Mesothelial cell of epicardium (in vitro differentiated cells): ENCODE results near the gene CCP110. TPM values are rescaled to one million over a fixed set of nuclear protein-coding genes. Genes with fewer than 3 reads are reported as not detected.
"Not testable (repeated sequence)": the region's sequence is repeated elsewhere in the genome, so short reads cannot be mapped to it uniquely, and the experiment has no call there.

Source experiments
- DNase-seq, 2 experiments: peaks; one replicate each; pipeline ENCODE4 v3.0.0; 2021; ENCODE audit warnings: low spot score in 2 of 2; ENCODE audit not compliant: unreplicated experiment in 2 of 2
- H3K27ac Mint-ChIP-seq: 2 replicates; pipeline ENCODE4 v1.8.0; 2021; ENCODE audit warnings: mixed read lengths
- H3K27me3 Mint-ChIP-seq: 2 replicates; pipeline ENCODE4 v1.8.0; 2021; ENCODE audit warnings: low read depth, mixed read lengths
- H3K36me3 Mint-ChIP-seq: 2 replicates; pipeline ENCODE4 v1.8.0; 2021; ENCODE audit warnings: mixed read lengths
- H3K4me1 Mint-ChIP-seq: 2 replicates; pipeline ENCODE4 v1.8.0; 2021; ENCODE audit warnings: mixed read lengths
- H3K4me3 Mint-ChIP-seq: 2 replicates; pipeline ENCODE4 v1.8.0; 2021; ENCODE audit warnings: mild to moderate bottlenecking, moderate library complexity, mixed read lengths
- H3K9me3 Mint-ChIP-seq: 2 replicates; pipeline ENCODE4 v1.8.0; 2021; ENCODE audit warnings: mixed read lengths
- total RNA-seq: library from RNA; stranded (reverse); gene quantifications from 3 replicates; pipeline ENCODE4 v1.2.1, GENCODE V29; 2021
- TF ChIP-seq, protein P1 (sequence below): fragments of 200-600 bp; sonication (generic); IDR thresholded peaks from one replicate; pipeline ENCODE4 v1.5.0; 2021; ENCODE audit warnings: antibody characterized with exemption; ENCODE audit not compliant: unreplicated experiment

Gene CCP110
- total RNA-seq, 1 donor from 2014 or later: 15.1 TPM

DNA sequence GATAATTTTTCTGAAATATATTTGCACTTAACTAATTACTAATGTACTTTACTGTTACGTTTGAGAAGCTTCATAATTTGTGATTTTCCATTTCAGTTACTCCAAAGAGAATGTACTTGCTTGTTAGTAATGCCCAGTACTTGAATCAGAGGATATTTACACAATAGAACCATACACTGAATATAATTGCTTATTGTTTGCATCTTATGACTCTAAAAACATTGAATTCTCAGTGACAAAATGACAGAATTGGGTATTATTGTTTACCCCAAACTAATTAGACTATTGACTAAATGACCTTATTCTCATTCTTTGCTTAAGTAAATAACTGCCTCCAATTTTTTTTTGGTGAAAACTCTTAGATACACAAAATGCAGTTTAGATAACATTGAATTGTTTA is 8.9 kb downstream of the CCP110 start:
- DNase-seq: no peak
- TF ChIP-seq, protein P1, sequence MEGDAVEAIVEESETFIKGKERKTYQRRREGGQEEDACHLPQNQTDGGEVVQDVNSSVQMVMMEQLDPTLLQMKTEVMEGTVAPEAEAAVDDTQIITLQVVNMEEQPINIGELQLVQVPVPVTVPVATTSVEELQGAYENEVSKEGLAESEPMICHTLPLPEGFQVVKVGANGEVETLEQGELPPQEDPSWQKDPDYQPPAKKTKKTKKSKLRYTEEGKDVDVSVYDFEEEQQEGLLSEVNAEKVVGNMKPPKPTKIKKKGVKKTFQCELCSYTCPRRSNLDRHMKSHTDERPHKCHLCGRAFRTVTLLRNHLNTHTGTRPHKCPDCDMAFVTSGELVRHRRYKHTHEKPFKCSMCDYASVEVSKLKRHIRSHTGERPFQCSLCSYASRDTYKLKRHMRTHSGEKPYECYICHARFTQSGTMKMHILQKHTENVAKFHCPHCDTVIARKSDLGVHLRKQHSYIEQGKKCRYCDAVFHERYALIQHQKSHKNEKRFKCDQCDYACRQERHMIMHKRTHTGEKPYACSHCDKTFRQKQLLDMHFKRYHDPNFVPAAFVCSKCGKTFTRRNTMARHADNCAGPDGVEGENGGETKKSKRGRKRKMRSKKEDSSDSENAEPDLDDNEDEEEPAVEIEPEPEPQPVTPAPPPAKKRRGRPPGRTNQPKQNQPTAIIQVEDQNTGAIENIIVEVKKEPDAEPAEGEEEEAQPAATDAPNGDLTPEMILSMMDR: no peak
- H3K9me3 Mint-ChIP-seq: no peaks in the 10 kb centered on the region
- H3K27ac Mint-ChIP-seq: no peak overlapping the region
- H3K27me3 Mint-ChIP-seq: no peaks in the 10 kb centered on the region
- H3K4me3 Mint-ChIP-seq: no peak overlapping the region
- peaks cover 15% of the 10 kb centered on the region for H3K36me3 Mint-ChIP-seq
- H3K4me1 Mint-ChIP-seq: no peaks in the 10 kb centered on the region

DNA sequence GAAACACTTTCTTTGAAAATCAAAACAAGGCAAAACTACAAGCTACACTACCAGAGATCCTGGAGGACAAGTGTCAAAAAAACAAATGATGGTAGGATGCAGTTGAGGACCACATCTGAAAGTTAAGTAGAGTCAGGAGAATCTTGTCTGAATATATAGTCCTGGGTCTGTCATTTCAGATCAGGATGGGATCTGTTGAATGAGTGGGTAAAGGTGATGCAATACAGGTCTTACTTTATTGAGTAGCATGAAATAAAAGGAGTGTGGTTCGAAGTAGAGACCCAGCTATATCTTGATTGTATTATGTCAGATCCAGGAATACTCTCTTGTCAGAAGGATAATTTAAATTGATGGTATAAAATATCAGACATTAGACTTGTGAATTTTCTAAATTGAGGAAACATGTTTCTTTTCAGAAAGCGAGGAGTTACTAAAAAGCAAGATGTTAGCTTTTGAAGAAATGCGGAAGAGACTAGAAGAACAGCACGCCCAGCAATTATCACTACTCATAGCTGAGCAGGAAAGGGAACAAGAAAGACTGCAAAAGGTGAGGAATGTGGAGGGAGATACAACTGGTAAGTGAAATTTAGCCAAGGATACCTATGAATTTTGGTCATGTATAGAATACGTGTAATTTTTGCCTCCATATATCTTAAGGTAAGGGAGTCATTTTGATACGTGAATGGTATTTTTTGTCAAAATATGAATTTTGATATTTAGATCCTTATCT is 16.7 kb downstream of the CCP110 start:
- TF ChIP-seq, protein P1: no peak
- Mint-ChIP-seq H3K27ac (no peak overlapping the region), H3K27me3 (no peaks in the 10 kb centered on the region), H3K4me1 (peaks cover 15% of the 10 kb centered on the region), H3K4me3 (no peak overlapping the region), H3K9me3 (no peaks in the 10 kb centered on the region), H3K36me3 (peaks cover 31% of the 10 kb centered on the region)
- DNase-seq: no peak

DNA sequence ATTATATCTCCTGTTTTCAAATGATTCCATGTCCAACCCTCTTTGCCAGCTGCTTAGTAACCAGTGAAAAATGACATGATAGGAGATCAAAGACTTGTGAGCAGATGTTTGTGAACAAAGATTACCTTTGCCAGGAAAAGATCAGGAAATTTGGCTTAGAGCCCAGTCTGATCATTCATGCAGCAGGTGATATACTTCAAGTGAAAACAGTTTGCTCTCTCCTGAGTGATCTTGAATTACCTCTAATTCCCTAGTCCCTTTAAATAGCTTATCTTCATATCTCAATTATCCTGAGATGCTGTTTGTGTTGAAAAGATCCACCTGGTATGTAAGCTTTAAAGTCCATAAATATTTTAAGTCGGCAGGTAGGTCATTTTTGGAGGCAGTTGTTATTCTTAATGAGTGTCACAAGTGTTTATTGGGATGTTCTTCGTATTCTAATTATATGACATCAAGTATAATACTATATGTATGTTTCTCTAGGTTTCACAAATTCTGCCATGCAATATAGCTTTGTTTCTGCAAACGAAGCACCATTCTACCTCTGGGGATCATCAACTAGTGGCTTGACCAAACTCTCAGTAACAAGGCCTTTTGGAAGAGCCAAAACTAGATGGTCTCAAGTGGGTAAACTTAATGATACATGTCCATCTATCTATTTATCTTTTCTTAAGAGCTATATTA is 18.5 kb downstream of the CCP110 start:
- DNase-seq: no peak
- Mint-ChIP-seq H3K27ac (peak overlapping the region; percentile 71), H3K27me3 (no peaks in the 10 kb centered on the region), H3K9me3 (no peaks in the 10 kb centered on the region), H3K4me3 (no peak overlapping the region), H3K36me3 (peaks cover 31% of the 10 kb centered on the region), H3K4me1 (peaks cover 15% of the 10 kb centered on the region)
- TF ChIP-seq, protein P1: no peak

DNA sequence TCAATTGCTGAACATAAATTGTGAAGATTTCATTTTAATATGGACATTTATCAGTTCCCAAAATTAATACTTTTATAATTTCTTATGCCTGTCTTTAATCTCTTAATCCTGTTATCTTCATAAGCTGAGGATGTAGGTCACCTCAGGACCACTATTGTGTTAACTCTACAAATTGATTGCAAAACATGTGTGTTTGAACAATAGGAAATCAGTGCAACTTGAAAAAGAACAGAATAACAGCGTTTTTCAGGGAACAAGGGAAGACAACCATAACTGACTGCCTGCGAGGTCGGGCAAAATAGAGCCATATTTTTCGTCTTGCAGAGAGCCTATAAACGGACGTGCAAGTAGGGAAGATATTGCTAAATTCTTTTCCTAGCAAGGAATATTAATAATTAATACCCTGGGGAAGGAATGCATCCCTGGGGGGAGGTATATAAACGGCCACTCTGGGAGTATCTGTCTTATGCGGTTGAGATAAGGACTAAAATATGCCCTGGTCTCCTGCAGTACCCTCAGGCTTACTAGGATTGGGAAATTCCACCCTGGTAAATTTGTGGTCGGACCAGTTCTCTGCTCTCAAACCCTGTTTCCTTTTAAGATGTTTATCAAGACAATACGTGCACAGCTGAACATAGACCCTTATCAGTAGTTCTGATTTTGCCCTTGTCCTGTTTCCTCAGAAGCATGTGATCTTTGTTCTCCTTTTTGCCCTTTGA is 19.7 kb downstream of the CCP110 start:
- peaks cover 15% of the 10 kb centered on the region for H3K4me1 Mint-ChIP-seq
- H3K4me3 Mint-ChIP-seq, DNase-seq, H3K9me3 Mint-ChIP-seq, H3K27ac Mint-ChIP-seq, H3K27me3 Mint-ChIP-seq: not testable (repeated sequence)
- peaks cover 31% of the 10 kb centered on the region for H3K36me3 Mint-ChIP-seq

DNA sequence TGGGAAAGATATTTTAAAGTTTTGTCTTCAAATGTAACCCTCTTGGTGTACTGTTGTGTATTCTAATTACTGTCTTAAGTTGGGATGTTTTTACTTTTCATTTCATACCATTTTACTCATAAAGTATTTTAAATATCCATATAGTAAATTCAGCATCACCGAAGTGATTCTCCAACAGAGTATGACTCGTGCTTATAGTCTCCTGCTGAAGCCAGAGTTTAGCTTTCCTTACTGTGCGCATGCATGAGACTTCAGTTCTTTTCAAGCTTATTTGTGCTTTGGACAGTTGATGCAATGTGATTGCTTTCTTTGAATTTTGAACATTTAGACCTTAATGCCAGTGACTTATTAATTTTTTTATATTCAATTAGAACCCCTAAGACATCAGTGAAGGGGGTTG is 24.4 kb downstream of the CCP110 start:
- H3K4me3 Mint-ChIP-seq: no peak overlapping the region
- no peaks in the 10 kb centered on the region for H3K9me3 Mint-ChIP-seq
- TF ChIP-seq, protein P1: no peak
- peaks cover 18% of the 10 kb centered on the region for H3K36me3 Mint-ChIP-seq
- no peak for DNase-seq
- no peaks in the 10 kb centered on the region for H3K27me3 Mint-ChIP-seq
- H3K27ac Mint-ChIP-seq: no peak overlapping the region
- H3K4me1 Mint-ChIP-seq: no peaks in the 10 kb centered on the region

DNA sequence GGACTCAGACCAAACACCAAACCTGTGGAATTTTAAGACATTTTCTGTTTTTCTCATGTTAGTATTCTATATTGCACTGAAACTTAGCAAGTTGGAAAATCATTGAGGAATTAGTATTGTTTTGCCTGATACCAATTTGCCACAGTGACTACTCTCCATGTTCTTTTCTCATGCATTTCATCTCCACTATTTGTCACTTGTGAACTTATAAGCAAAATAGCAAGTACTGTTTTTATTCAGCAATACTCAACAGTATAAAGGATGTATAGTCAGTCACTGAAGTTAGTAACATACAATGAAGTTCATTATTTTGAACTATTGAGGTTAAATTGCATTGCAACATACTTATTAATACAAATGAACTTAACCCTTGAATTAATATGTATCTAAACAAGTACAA is 25.9 kb downstream of the CCP110 start:
- Mint-ChIP-seq H3K9me3 (no peaks in the 10 kb centered on the region), H3K36me3 (peaks cover 6% of the 10 kb centered on the region), H3K4me3 (no peak overlapping the region), H3K27ac (no peak overlapping the region), H3K27me3 (no peaks in the 10 kb centered on the region), H3K4me1 (no peaks in the 10 kb centered on the region)
- no peak for DNase-seq
- TF ChIP-seq, protein P1: no peak
